Adrenal gland (tissue), 12 donors: ENCODE measurements around the gene NBPF6. TPM values are rescaled to one million over a fixed set of nuclear protein-coding genes. Genes with fewer than 3 reads are reported as not detected.
A peak's percentile ranks its signal among the peaks of the same experiment; 100 is the strongest.
"Not testable (repeated sequence)": the region's sequence is repeated elsewhere in the genome, so short reads cannot be mapped to it uniquely, and the experiment has no call there.

Source experiments
- DNase-seq, 7 donors: peaks; one replicate each; pipeline ENCODE4 v3.0.0-alpha.2; 2019 to 2020
- H3K27ac ChIP-seq, 5 donors: fragments of 200-600 bp; sonication (generic) in 4 of 5; 1 replicate in 3 of 5; 2 replicates in 2 of 5; pipeline versions ENCODE4 v1.5.1 to v1.8.0; 2016 to 2020; ENCODE audit warnings: mild to moderate bottlenecking in 1 of 5
- H3K27me3 ChIP-seq: fragments of 200-600 bp; 2 replicates; pipeline ENCODE4 v1.8.0; 2021
- H3K36me3 ChIP-seq, 2 donors: fragments of 200-600 bp; replicated peaks in 1 of 2; 1 replicate in 1 of 2; 2 replicates in 1 of 2; pipeline versions ENCODE4 v1.5.1 to v1.8.0; 2018 to 2022
- H3K4me1 ChIP-seq, 2 donors: fragments of 200-600 bp; replicated peaks in 1 of 2; 1 replicate in 1 of 2; 2 replicates in 1 of 2; pipeline versions ENCODE4 v1.5.1 to v1.8.0; 2018 to 2021
- H3K4me3 ChIP-seq, 4 donors: fragments of 200-600 bp; sonication (generic) in 3 of 4; one replicate each; pipeline ENCODE4 v1.5.1; 2016 to 2018
- H3K9me3 ChIP-seq, 3 donors: fragments of 200-600 bp; sonication (generic) in 1 of 3; replicated peaks in 1 of 3; 1 replicate in 2 of 3; 2 replicates in 1 of 3; pipeline versions ENCODE4 v1.5.1 to v1.8.0; 2016 to 2021
- CTCF ChIP-seq, 6 experiments: fragments of 450-650 bp in 4 of 6; fragments of 200-600 bp in 2 of 6; sonication (generic) in 1 of 6; IDR thresholded peaks; 1 replicate in 5 of 6; 2 replicates in 1 of 6; pipeline versions ENCODE4 v1.5.1 to v1.8.0; 2016 to 2021; ENCODE audit warnings: antibody characterized with exemption in 6 of 6, mild to moderate bottlenecking in 2 of 6, moderate library complexity in 1 of 6
- POLR2A ChIP-seq, 2 donors: fragments of 450-650 bp; IDR thresholded peaks; one replicate each; pipeline ENCODE4 v1.6.1; 2017; ENCODE audit warnings: antibody characterized with exemption in 2 of 2, mild to moderate bottlenecking in 2 of 2, moderate library complexity in 1 of 2
- WGBS, 4 donors: extraction: QIAGEN DNeasy Blood & Tissue Kit in 2 of 4; methylation state at CpG; one replicate each; pipeline versions ENCODE4 v1.1.5 to v1.1.7; 2013 to 2017; 5-methylcytosine and 5-hydroxymethylcytosine counted together
- intact Hi-C, 2 donors: fragments of 100-400 bp; cut with DNase I; formaldehyde crosslinking; loops; one replicate each; pipeline versions ENCODE4 v1.14.1 to v1.15.0; 2022 to 2023
- polyA plus RNA-seq, 3 donors: library from polyadenylated mRNA; stranded (reverse); fragments of 200-250 nt in 2 of 3; fragments of 350-450 nt in 1 of 3; fragmentation: Illumina TruSeq in 1 of 3; extraction: RNeasy Lipid Tissue Mini Kit (QIAGEN cat#74804) in 1 of 3; gene quantifications; one replicate each; pipeline ENCODE4 v1.2.3, GENCODE V29; 2013 to 2014
- total RNA-seq, 9 donors: library from RNA; depleted of rRNA in 4 of 9; stranded (reverse); fragments of >200 nt in 4 of 9; fragments of 120-200 nt in 1 of 9; fragmentation: NEBNext Ultra II Directional in 1 of 9; extraction: Animal tissue kit (Norgen Biotek cat#: 25700) in 1 of 9; gene quantifications; one replicate each; pipeline versions ENCODE4 v1.1.0 to v1.2.4, GENCODE V29; 2013 to 2023
- donor health status: healthy with polysubstance abuse.
- donor health status: Bipolar disorder and iron deficiency.
- donor health status: DM: yes; HTN: yes; CAD: no.
- donor health status: DM: no; HTN: no; CAD: no.
- donor health status: DM: no; HTN: no; CAD: no.
- donor health status: DM: yes; HTN: yes; CAD: no.

The NBPF6 gene
- total and polyA plus RNA-seq, 12 donors: 0.14 TPM; not detected in 11

DNA sequence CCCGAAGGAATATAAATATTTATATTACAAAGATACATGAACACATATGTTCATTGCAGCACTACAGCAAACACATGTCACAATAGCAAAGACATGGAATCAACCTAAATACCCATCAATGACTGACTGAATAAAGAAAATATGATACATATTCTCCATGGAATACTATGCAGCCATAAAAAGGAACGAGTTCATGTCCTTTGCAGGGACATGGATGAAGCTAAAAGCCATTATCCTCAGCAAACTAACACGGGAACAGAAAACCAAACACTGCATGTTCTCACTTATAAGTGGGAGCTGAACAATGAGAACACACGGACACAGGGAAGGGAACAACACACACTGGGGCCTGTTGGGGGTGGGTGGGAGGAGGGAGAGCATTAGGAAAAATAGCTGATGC lies 46.7 kb downstream of the NBPF6 start:
- H3K27me3 ChIP-seq, DNase-seq, H3K4me3 ChIP-seq, H3K4me1 ChIP-seq, H3K9me3 ChIP-seq, intact Hi-C loops, H3K27ac ChIP-seq, H3K36me3 ChIP-seq: not testable (repeated sequence)
- WGBS, 4 donors: 66 to 83% (median 77%) methylated on average over 4 of the region's 4 CpGs

DNA sequence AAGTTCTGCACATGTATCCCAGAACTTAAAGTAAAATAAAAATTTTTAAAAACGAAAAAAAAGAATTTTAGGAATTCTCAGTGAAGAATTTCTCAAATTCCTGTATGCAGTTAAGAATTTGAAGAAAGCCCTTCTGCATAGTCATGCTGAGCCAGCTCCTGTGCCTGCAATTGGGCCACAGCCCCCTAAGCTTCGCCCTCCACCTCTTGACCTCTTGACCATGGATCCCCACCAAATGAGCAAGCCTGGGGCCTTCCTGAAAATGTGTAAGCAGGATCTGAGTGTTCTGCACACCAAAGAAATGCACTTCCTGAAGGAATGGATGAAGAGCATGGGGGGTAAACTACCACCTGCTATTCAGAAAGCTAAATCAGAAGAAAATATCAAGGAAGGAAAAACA lies 52.0 kb downstream of the NBPF6 start:
- Histone ChIP-seq H3K36me3 (no peaks in the 10 kb centered on the region), H3K9me3 (no peaks in the 10 kb centered on the region), H3K4me3 (no peak overlapping the region), H3K4me1 (no peaks in the 10 kb centered on the region), H3K27me3 (no peaks in the 10 kb centered on the region), H3K27ac (no peak overlapping the region)
- TF ChIP-seq POLR2A (IDR thresholded peaks at IDR 0.05) (no peak), CTCF (IDR thresholded peaks at IDR 0.05) (no peak)
- 50 to 56% (median 55%) methylated on average over 2 of the region's 2 CpGs for WGBS, 4 donors
- DNase-seq: no peak
- intact Hi-C loops: no loop called here

GRCh38 chr1:108502624-108503023 lies 52.5 kb downstream of the NBPF6 start:
- intact Hi-C loops: no loop called here
- 66 to 83% (median 73%) methylated on average over 2 of the region's 2 CpGs for WGBS, 4 donors
- no peaks in the 10 kb centered on the region for H3K27me3 ChIP-seq
- TF ChIP-seq CTCF (IDR thresholded peaks at IDR 0.05) (no peak), POLR2A (IDR thresholded peaks at IDR 0.05) (no peak)
- no peaks in the 10 kb centered on the region for H3K36me3 ChIP-seq
- no peak for DNase-seq
- no peak overlapping the region for H3K4me3 ChIP-seq
- H3K27ac ChIP-seq: peak overlapping the region in 1 of 5 donors; percentile 68
- no peaks in the 10 kb centered on the region for H3K9me3 ChIP-seq
- H3K4me1 ChIP-seq: no peaks in the 10 kb centered on the region

DNA sequence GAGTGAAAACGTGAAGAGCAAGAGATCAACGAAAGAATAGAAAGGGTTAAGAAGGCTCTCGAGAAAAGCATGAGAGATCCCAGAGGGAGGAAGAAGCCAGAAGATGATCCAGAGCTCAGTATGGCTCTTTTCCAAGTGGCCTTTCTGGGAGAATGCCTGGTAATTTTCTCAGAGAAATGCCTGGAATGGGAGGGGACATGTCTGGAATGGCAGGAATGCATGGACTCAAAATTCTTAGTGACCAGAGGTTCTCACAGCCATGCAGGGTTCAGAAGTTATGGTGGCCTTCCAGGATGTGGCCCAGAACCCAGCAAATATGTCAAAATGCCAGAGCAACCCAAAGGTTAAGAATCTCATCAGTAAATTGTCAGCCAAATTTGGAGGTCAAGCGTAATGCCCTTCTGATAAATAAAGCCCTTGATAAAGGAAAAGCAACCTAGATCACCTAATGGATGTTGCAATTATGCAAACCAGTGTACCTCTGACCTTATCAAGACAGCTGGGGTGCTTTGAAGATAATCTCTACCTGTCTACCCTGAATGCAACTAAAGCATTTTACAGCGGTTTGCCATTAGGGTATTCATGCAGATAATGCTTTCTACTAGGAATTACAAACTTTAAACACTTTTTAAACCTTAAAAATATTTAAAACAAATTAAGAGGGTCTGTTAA lies 53.1 kb downstream of the NBPF6 start:
- H3K4me1 ChIP-seq: no peaks in the 10 kb centered on the region
- TF ChIP-seq POLR2A (IDR thresholded peaks at IDR 0.05) (no peak), CTCF (IDR thresholded peaks at IDR 0.05) (no peak)
- peak in 5 of 7 donors; percentile 11 to 58 (median 36) for DNase-seq
- no peak overlapping the region for H3K4me3 ChIP-seq
- H3K36me3 ChIP-seq: no peaks in the 10 kb centered on the region
- intact Hi-C loops: no loop called here
- H3K9me3 ChIP-seq: no peaks in the 10 kb centered on the region
- H3K27ac ChIP-seq: peak overlapping the region in 1 of 5 donors; percentile 68
- no peaks in the 10 kb centered on the region for H3K27me3 ChIP-seq
- WGBS, 4 donors: 59 to 70% (median 64%) methylated on average over 5 of the region's 5 CpGs

- TF ChIP-seq CTCF (IDR thresholded peaks at IDR 0.05) (no peak), POLR2A (IDR thresholded peaks at IDR 0.05) (no peak)
- Histone ChIP-seq H3K4me1 (no peaks in the 10 kb centered on the region), H3K27me3 (no peaks in the 10 kb centered on the region), H3K36me3 (no peaks in the 10 kb centered on the region), H3K27ac (no peak overlapping the region), H3K4me3 (no peak overlapping the region), H3K9me3 (no peaks in the 10 kb centered on the region)
- WGBS, 4 donors: 65 to 80% (median 75%) methylated on average over 1 of the region's 1 CpG
- DNase-seq: no peak
- intact Hi-C loops: no loop called here
Observed at GRCh38 chr1:108504447-108504846, 54.3 kb downstream of the NBPF6 start.
